KMS-11 (cell line): ENCODE data around the gene PNLIP.

Experiments used
- H2AFZ ChIP-seq: fragments of 200-600 bp; sonication (generic); 2 replicates; pipeline ENCODE4 v1.6.1; 2016; ENCODE audit warnings: antibody characterized with exemption, mixed run types, low read depth
- H3K27ac ChIP-seq: fragments of 200-600 bp; sonication (generic); 2 replicates; pipeline ENCODE4 v1.6.1; 2016; ENCODE audit warnings: mild to moderate bottlenecking, mixed run types
- H3K27me3 ChIP-seq: fragments of 200-600 bp; sonication (generic); 2 replicates; pipeline ENCODE4 v1.6.1; 2017; ENCODE audit warnings: mild to moderate bottlenecking, low read depth, mixed run types, moderate library complexity; ENCODE audit not compliant: insufficient read depth
- H3K36me3 ChIP-seq: fragments of 200-600 bp; sonication (generic); 2 replicates; pipeline ENCODE4 v1.6.1; 2017; ENCODE audit warnings: mild to moderate bottlenecking, mixed run types; ENCODE audit not compliant: insufficient read depth
- H3K4me1 ChIP-seq: fragments of 200-600 bp; sonication (generic); 2 replicates; pipeline ENCODE4 v1.6.1; 2016; ENCODE audit warnings: mild to moderate bottlenecking, low read depth, mixed run types; ENCODE audit not compliant: poor library complexity, severe bottlenecking
- H3K4me2 ChIP-seq: fragments of 200-600 bp; sonication (generic); 2 replicates; pipeline ENCODE4 v1.7.0; 2016; ENCODE audit warnings: mild to moderate bottlenecking, mixed run types
- H3K4me3 ChIP-seq: fragments of 200-600 bp; sonication (generic); IDR thresholded peaks from 2 replicates; pipeline ENCODE4 v1.6.1; 2017; ENCODE audit warnings: low read depth, low read length, mixed read lengths; ENCODE audit not compliant: insufficient read depth
- H3K79me2 ChIP-seq: fragments of 200-600 bp; sonication (generic); 2 replicates; pipeline ENCODE4 v1.6.1; 2016; ENCODE audit warnings: low read depth, mixed run types; ENCODE audit not compliant: insufficient read depth
- H3K9ac ChIP-seq: fragments of 200-600 bp; sonication (generic); 2 replicates; pipeline ENCODE4 v1.6.1; 2016; ENCODE audit warnings: mild to moderate bottlenecking, mixed run types
- H4K20me1 ChIP-seq: fragments of 200-600 bp; sonication (generic); 2 replicates; pipeline ENCODE4 v1.6.1; 2016; ENCODE audit warnings: mild to moderate bottlenecking, mixed run types; ENCODE audit not compliant: insufficient read depth
- CTCF ChIP-seq: fragments of 200-600 bp; sonication (generic); conservative IDR thresholded peaks from 2 replicates; pipeline ENCODE4 v1.6.1; 2017; ENCODE audit warnings: low read depth, mild to moderate bottlenecking, antibody characterized with exemption, low read length, moderate library complexity, mixed read lengths

The PNLIP gene

GRCh38 chr10:116608686-116609594 lies 63.2 kb downstream of the PNLIP start:
- Histone ChIP-seq H3K27ac (no peak overlapping the region), H3K9ac (no peak overlapping the region), H3K4me2 (no peak overlapping the region), H3K27me3 (no peaks in the 10 kb centered on the region), H2AFZ (peak overlapping the region; percentile 44; the same call in 1 of the 2 replicates), H3K4me3 (no peak overlapping the region), H3K79me2 (no peaks in the 10 kb centered on the region), H3K36me3 (no peaks in the 10 kb centered on the region), H3K4me1 (no peaks in the 10 kb centered on the region), H4K20me1 (no peaks in the 10 kb centered on the region)
- no peak for TF ChIP-seq CTCF

GRCh38 chr10:116610443-116611152 lies 64.9 kb downstream of the PNLIP start:
- Histone ChIP-seq H2AFZ (no peak overlapping the region), H3K36me3 (no peaks in the 10 kb centered on the region), H3K27ac (no peak overlapping the region), H3K9ac (no peak overlapping the region), H3K4me3 (no peak overlapping the region), H3K27me3 (no peaks in the 10 kb centered on the region), H3K4me2 (no peak overlapping the region), H4K20me1 (no peaks in the 10 kb centered on the region), H3K4me1 (no peaks in the 10 kb centered on the region), H3K79me2 (no peaks in the 10 kb centered on the region)
- TF ChIP-seq CTCF = no peak

DNA sequence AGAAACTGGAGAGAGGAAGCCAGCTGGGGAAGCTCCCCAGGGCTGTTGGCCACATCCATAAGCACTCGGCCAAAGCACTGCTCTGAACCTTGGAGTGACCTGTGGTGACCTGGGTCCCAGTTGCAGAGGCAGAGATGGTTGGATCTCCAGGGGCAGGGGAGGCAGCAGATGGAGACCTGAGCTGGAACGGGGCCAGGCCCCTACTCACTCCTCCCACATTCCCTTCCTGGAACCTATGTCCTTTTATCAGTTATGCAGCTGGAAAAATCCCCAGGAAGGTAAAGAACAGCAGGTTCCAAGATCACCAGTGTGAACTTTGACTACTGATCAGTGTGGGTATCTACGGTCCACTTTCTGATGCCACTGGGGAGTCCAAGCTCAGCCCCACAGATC lies 65.4 kb downstream of the PNLIP start:
- no peaks in the 10 kb centered on the region for H4K20me1 ChIP-seq
- H3K27me3 ChIP-seq = no peaks in the 10 kb centered on the region
- H3K4me1 ChIP-seq = no peaks in the 10 kb centered on the region
- H3K36me3 ChIP-seq = no peaks in the 10 kb centered on the region
- no peak overlapping the region for H3K27ac ChIP-seq
- TF ChIP-seq CTCF = no peak
- H3K9ac ChIP-seq = no peak overlapping the region
- H3K79me2 ChIP-seq = no peaks in the 10 kb centered on the region
- no peak overlapping the region for H3K4me3 ChIP-seq
- no peak overlapping the region for H2AFZ ChIP-seq
- H3K4me2 ChIP-seq = no peak overlapping the region

DNA sequence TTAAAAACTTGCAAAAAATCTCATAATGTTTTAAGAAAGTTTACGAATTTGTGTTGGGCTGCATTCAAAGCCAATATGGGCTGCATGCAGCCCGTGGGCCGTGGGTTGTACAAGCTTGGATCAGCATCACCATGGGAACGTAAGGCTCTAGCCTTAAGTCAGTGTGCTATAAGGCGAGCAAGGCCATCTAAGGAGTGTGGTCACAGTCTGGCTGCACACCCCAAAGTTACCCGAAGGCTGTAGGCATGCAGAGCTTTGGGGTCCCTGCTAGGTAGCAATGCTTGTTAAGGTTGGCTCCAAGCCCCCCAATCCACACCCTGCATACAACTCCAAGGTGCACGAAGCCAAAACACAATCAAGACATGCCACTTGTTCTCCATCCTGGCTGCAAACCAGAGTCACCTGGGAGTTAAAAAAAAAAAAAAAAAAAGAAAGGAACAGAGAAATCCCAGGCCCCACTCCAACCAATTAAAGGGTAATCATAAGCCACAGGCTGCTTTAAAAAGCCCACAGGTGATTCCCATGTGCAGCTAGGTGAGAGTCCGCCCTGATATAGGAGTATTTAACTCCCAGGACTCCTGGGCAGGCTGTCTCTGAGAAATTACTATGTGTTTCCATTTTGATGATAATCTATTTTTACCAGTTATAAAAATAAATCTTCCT lies 66.5 kb downstream of the PNLIP start:
- no peak overlapping the region for H3K27ac ChIP-seq
- no peak overlapping the region for H2AFZ ChIP-seq
- no peak overlapping the region for H3K4me3 ChIP-seq

More for the DNA sequence above, 66.5 kb downstream of the PNLIP start:
- no peaks in the 10 kb centered on the region for H3K27me3 ChIP-seq
- no peaks in the 10 kb centered on the region for H3K79me2 ChIP-seq
- no peak for TF ChIP-seq CTCF
- no peaks in the 10 kb centered on the region for H3K36me3 ChIP-seq
- H3K9ac ChIP-seq = no peak overlapping the region
- no peaks in the 10 kb centered on the region for H4K20me1 ChIP-seq
- H3K4me1 ChIP-seq = no peaks in the 10 kb centered on the region
- H3K4me2 ChIP-seq = no peak overlapping the region
